ENCODE data around the gene NCK2. TPM values are rescaled to one million over a fixed set of nuclear protein-coding genes. Genes with fewer than 3 reads are reported as not detected.

NCK2 gene
- total and polyA plus RNA-seq, 9 donors: 43.1 to 89.3 (median 78.8) TPM

GRCh38 chr2:105874466-105874865 is 129.8 kb downstream of the NCK2 start:
- Histone ChIP-seq H3K4me3 (ENCODE audit: low read length) (no peak overlapping the region), H3K27me3 (ENCODE audit: control insufficient read depth, insufficient read depth, low read length) (no peaks in the 10 kb centered on the region), H3K4me1 (ENCODE audit: control insufficient read depth, insufficient read depth, low read length) (peaks cover 19% of the 10 kb centered on the region), H3K27ac (ENCODE audit: low read length) (no peak overlapping the region), H3K36me3 (ENCODE audit: control insufficient read depth, insufficient read depth, low read length) (peaks cover 18% of the 10 kb centered on the region), H3K9me3 (replicated peaks; ENCODE audit: control insufficient read depth, low read depth, low read length) (no peaks in the 10 kb centered on the region)
- no peak for DNase-seq
- no CpG with 5 or more reads among the region's 6 CpGs for WGBS (ENCODE audit: insufficient coverage)

DNA sequence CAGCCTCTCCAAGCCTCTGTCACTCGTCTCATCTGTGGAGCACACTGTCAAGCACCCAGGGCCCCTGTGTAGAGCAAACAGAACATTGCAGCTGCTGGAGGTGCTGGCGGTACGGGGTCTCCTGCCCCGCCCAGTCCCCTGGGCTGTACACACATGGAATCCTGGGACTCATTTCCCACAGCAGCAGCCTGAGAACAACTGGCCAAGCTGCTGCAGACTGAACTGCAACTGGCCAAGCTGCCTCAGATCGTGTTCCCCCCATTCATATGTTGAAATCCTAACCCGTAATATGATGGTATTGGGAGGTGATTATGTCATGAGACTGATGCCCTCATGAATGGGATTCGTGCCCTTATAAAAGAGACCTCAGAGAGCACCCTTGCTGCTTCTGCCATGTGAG is 130.5 kb downstream of the NCK2 start:
- no peaks in the 10 kb centered on the region for H3K9me3 ChIP-seq (replicated peaks; ENCODE audit: control insufficient read depth, low read depth, low read length)
- peaks cover 14% of the 10 kb centered on the region for H3K4me1 ChIP-seq (ENCODE audit: control insufficient read depth, insufficient read depth, low read length)
- H3K27ac ChIP-seq (ENCODE audit: low read length): no peak overlapping the region
- peaks cover 14% of the 10 kb centered on the region for H3K36me3 ChIP-seq (ENCODE audit: control insufficient read depth, insufficient read depth, low read length)
- 68% methylated on average over 5 of the region's 7 CpGs for WGBS (ENCODE audit: insufficient coverage)
- H3K27me3 ChIP-seq (ENCODE audit: control insufficient read depth, insufficient read depth, low read length): no peaks in the 10 kb centered on the region
- no peak overlapping the region for H3K4me3 ChIP-seq (ENCODE audit: low read length)
- DNase-seq: no peak

DNA sequence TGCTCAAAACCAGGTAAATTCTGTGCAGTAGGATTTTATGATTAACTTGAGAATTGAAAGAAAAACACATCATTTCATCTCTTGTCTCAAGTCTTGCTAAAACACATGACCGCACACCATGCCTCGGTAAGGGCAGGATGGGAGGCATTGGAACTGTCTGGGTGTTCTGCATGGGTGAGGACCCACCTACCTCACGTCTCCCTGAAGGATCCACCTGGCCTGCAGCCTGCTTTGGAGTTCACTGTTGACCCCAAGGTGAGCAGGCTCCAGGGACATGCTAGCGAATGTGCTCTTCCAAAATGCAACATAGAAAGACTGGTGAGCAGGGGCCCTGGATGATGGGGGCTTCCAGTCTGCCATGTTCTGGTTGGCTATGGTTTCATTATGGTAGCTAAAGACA is 131.5 kb downstream of the NCK2 start:
- H3K27me3 ChIP-seq (ENCODE audit: control insufficient read depth, insufficient read depth, low read length): no peaks in the 10 kb centered on the region
- H3K27ac ChIP-seq (ENCODE audit: low read length): no peak overlapping the region
- no peak overlapping the region for H3K4me3 ChIP-seq (ENCODE audit: low read length)
- WGBS (ENCODE audit: insufficient coverage): no CpG with 5 or more reads among the region's 4 CpGs
- H3K4me1 ChIP-seq (ENCODE audit: control insufficient read depth, insufficient read depth, low read length): peaks cover 14% of the 10 kb centered on the region
- H3K36me3 ChIP-seq (ENCODE audit: control insufficient read depth, insufficient read depth, low read length): peaks cover 12% of the 10 kb centered on the region
- DNase-seq: no peak
- no peaks in the 10 kb centered on the region for H3K9me3 ChIP-seq (replicated peaks; ENCODE audit: control insufficient read depth, low read depth, low read length)

GRCh38 chr2:105877945-105878344 is 133.2 kb downstream of the NCK2 start:
- peaks cover 22% of the 10 kb centered on the region for H3K36me3 ChIP-seq (ENCODE audit: control insufficient read depth, insufficient read depth, low read length)
- no peak overlapping the region for H3K27ac ChIP-seq (ENCODE audit: low read length)
- no peak overlapping the region for H3K4me3 ChIP-seq (ENCODE audit: low read length)
- H3K4me1 ChIP-seq (ENCODE audit: control insufficient read depth, insufficient read depth, low read length): peaks cover 16% of the 10 kb centered on the region
- peaks cover 2% of the 10 kb centered on the region for H3K9me3 ChIP-seq (replicated peaks; ENCODE audit: control insufficient read depth, low read depth, low read length)
- no CpG with 5 or more reads among the region's 2 CpGs for WGBS (ENCODE audit: insufficient coverage)
- no peak for DNase-seq
- H3K27me3 ChIP-seq (ENCODE audit: control insufficient read depth, insufficient read depth, low read length): no peaks in the 10 kb centered on the region

DNA sequence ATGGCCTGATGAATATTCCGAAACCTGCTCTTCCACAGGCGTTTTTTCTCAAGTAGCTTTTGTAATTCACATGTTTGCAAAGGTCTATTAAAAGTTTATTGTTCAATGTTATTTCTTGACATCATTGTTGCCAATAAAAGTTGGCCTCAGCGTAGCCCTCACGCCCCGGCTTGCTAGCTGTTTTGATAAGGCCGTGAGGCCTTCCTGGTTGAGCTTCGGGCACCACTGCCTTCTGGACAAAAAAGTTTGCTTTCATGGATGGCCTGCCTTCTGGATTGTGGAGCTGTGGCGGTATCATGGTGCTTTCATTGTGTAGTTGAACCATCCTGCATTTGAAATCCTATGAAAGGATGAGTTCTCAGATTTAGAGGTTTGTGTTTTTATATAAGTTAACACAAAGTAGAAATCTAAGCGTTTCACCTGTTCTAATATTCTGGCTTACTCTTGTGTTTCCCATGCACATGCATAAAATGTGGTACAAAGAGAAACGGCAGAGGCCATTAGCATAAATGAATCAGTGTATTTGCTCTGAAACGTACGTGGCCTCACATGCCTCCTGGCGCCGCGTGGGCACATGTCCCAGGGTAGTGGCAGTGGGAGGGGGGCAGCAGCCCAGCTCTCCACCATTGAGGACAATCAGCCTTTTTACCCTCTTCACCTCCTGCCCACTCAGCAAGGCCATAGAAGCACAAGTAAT is 134.5 kb downstream of the NCK2 start:
- 90% methylated on average over 7 of the region's 15 CpGs for WGBS (ENCODE audit: insufficient coverage)
- no peak overlapping the region for H3K4me3 ChIP-seq (ENCODE audit: low read length)

DNA sequence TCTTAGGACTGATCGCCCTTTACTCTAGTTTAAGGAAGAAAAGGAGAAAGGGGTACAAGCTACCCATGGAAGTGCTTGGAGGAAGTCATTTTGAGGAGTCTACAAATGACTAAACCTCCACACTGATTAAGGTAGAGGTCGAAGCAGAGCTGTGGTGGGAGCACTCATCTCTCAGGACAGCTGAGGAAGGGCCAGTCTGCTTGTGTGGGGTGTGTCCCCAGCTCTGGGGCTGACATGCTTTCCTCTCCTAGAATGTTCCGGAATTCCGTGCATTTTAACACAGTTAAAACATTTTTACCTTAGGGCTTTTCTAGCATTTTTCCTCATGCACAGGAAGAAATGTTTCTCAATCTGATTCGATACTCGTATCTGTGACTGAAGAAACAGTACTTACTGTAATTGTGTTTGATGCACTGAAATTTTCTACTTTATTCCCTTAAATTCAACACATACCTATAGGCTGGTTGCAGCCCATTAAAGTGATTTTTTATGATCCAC is 135.1 kb downstream of the NCK2 start:
- DNase-seq: no peak
- Histone ChIP-seq H3K27me3 (ENCODE audit: control insufficient read depth, insufficient read depth, low read length) (no peaks in the 10 kb centered on the region), H3K9me3 (replicated peaks; ENCODE audit: control insufficient read depth, low read depth, low read length) (peaks cover 2% of the 10 kb centered on the region), H3K4me3 (ENCODE audit: low read length) (no peak overlapping the region), H3K4me1 (ENCODE audit: control insufficient read depth, insufficient read depth, low read length) (peaks cover 20% of the 10 kb centered on the region), H3K27ac (ENCODE audit: low read length) (no peak overlapping the region), H3K36me3 (ENCODE audit: control insufficient read depth, insufficient read depth, low read length) (peaks cover 22% of the 10 kb centered on the region)
- WGBS (ENCODE audit: insufficient coverage): 86% methylated on average over 1 of the region's 6 CpGs

More for the DNA sequence above, 134.5 kb downstream of the NCK2 start:
- H3K4me1 ChIP-seq (ENCODE audit: control insufficient read depth, insufficient read depth, low read length): peaks cover 18% of the 10 kb centered on the region
- H3K27ac ChIP-seq (ENCODE audit: low read length): no peak overlapping the region
- H3K9me3 ChIP-seq (replicated peaks; ENCODE audit: control insufficient read depth, low read depth, low read length): peaks cover 2% of the 10 kb centered on the region
- no peak for DNase-seq
- H3K36me3 ChIP-seq (ENCODE audit: control insufficient read depth, insufficient read depth, low read length): peaks cover 22% of the 10 kb centered on the region
- no peaks in the 10 kb centered on the region for H3K27me3 ChIP-seq (ENCODE audit: control insufficient read depth, insufficient read depth, low read length)

DNA sequence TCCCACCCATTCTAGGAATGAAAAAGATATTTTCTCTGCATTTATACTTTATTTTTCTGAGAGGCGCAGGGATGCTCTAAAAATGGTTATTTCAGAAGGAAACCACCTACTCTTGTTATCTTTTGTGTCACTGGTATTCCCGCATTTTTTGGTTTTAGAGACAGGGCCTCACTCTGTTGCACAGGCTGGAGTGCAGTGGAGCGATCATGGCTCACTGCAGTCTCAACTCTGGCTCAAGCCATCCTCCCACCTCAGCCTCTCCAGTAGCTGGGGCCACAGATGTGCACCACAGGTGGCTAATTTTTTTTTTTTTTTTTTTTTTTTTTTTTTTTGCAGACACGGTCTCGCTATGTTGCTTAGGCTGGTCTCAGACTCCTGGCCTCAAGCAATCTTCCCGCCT is 135.9 kb downstream of the NCK2 start:
- H3K27ac ChIP-seq (ENCODE audit: low read length): no peak overlapping the region
- peaks cover 20% of the 10 kb centered on the region for H3K36me3 ChIP-seq (ENCODE audit: control insufficient read depth, insufficient read depth, low read length)
- DNase-seq: no peak
- H3K4me3 ChIP-seq (ENCODE audit: low read length): no peak overlapping the region
- H3K27me3 ChIP-seq (ENCODE audit: control insufficient read depth, insufficient read depth, low read length): no peaks in the 10 kb centered on the region
- H3K4me1 ChIP-seq (ENCODE audit: control insufficient read depth, insufficient read depth, low read length): peaks cover 13% of the 10 kb centered on the region
- peaks cover 2% of the 10 kb centered on the region for H3K9me3 ChIP-seq (replicated peaks; ENCODE audit: control insufficient read depth, low read depth, low read length)
- WGBS (ENCODE audit: insufficient coverage): 95% methylated on average over 2 of the region's 6 CpGs

- Histone ChIP-seq H3K27me3 (ENCODE audit: control insufficient read depth, insufficient read depth, low read length) (no peaks in the 10 kb centered on the region), H3K4me3 (ENCODE audit: low read length) (no peak overlapping the region), H3K27ac (ENCODE audit: low read length) (no peak overlapping the region), H3K4me1 (ENCODE audit: control insufficient read depth, insufficient read depth, low read length) (peaks cover 18% of the 10 kb centered on the region), H3K9me3 (replicated peaks; ENCODE audit: control insufficient read depth, low read depth, low read length) (peaks cover 2% of the 10 kb centered on the region), H3K36me3 (ENCODE audit: control insufficient read depth, insufficient read depth, low read length) (peaks cover 20% of the 10 kb centered on the region)
- WGBS (ENCODE audit: insufficient coverage): 98% methylated on average over 73 of the region's 79 CpGs
- no peak for DNase-seq
Measured at GRCh38 chr2:105881286-105882136, 136.8 kb downstream of the NCK2 start.

- Histone ChIP-seq H3K36me3 (ENCODE audit: control insufficient read depth, insufficient read depth, low read length) (peaks cover 17% of the 10 kb centered on the region), H3K27ac (ENCODE audit: low read length) (no peak overlapping the region), H3K4me3 (ENCODE audit: low read length) (no peak overlapping the region), H3K27me3 (ENCODE audit: control insufficient read depth, insufficient read depth, low read length) (no peaks in the 10 kb centered on the region), H3K9me3 (replicated peaks; ENCODE audit: control insufficient read depth, low read depth, low read length) (peaks cover 2% of the 10 kb centered on the region), H3K4me1 (ENCODE audit: control insufficient read depth, insufficient read depth, low read length) (peaks cover 18% of the 10 kb centered on the region)
- 81% methylated on average over 7 of the region's 10 CpGs for WGBS (ENCODE audit: insufficient coverage)
- no peak for DNase-seq
Measured at GRCh38 chr2:105882341-105882740, 137.6 kb downstream of the NCK2 start.

GRCh38 chr2:105882920-105883435 is 138.3 kb downstream of the NCK2 start:
- no peak for DNase-seq
- H3K4me1 ChIP-seq (ENCODE audit: control insufficient read depth, insufficient read depth, low read length): peaks cover 18% of the 10 kb centered on the region
- WGBS (ENCODE audit: insufficient coverage): 66% methylated on average over 8 of the region's 10 CpGs
- H3K27me3 ChIP-seq (ENCODE audit: control insufficient read depth, insufficient read depth, low read length): no peaks in the 10 kb centered on the region
- H3K4me3 ChIP-seq (ENCODE audit: low read length): no peak overlapping the region
- H3K27ac ChIP-seq (ENCODE audit: low read length): no peak overlapping the region
- peaks cover 17% of the 10 kb centered on the region for H3K36me3 ChIP-seq (ENCODE audit: control insufficient read depth, insufficient read depth, low read length)
- peaks cover 2% of the 10 kb centered on the region for H3K9me3 ChIP-seq (replicated peaks; ENCODE audit: control insufficient read depth, low read depth, low read length)

All from muscle of leg (tissue), 11 donors.